Astrocyte of the cerebellum (primary cell): ENCODE measurements around the gene CYBRD1.

Experiments
- DNase-seq: peaks from one replicate; pipeline ENCODE4 v3.0.0-alpha.2; 2011; ENCODE audit warnings: low read depth
- H3K4me3 ChIP-seq: 2 replicates; pipeline ENCODE4 v1.5.1; 2011; ENCODE audit warnings: mild to moderate bottlenecking, low read depth, low read length, moderate library complexity
- CTCF ChIP-seq: IDR thresholded peaks from 2 replicates; pipeline ENCODE4 v1.5.1; 2012; ENCODE audit warnings: low read length, low read depth, moderate library complexity, mild to moderate bottlenecking; ENCODE audit errors: missing control alignments
- in situ Hi-C: cut with HindIII; loops from 2 replicates; pipeline ENCODE4 v1.10.0; 2017; ENCODE audit warnings: low sequenced_read_pairs

The CYBRD1 gene

GRCh38 chr2:171482877-171483276, 39.4 kb upstream of the CYBRD1 start:
- in situ Hi-C loops, result no loop called here
- no peak overlapping the region for H3K4me3 ChIP-seq
- no peak for TF ChIP-seq CTCF
- no peak for DNase-seq

- no peak for DNase-seq
- no peak for TF ChIP-seq CTCF
- in situ Hi-C loops, result no loop called here
- H3K4me3 ChIP-seq, result no peak overlapping the region
Observed at GRCh38 chr2:171483793-171484192, 38.5 kb upstream of the CYBRD1 start.

- in situ Hi-C loops, result no loop called here
- H3K4me3 ChIP-seq, result no peak overlapping the region
- no peak for TF ChIP-seq CTCF
- DNase-seq, result no peak
Observed at GRCh38 chr2:171485116-171485515, 37.2 kb upstream of the CYBRD1 start.

- in situ Hi-C loops, result no loop called here
- no peak for DNase-seq
- no peak overlapping the region for H3K4me3 ChIP-seq
- no peak for TF ChIP-seq CTCF
Observed at GRCh38 chr2:171487201-171487600, 35.1 kb upstream of the CYBRD1 start.

- no peak overlapping the region for H3K4me3 ChIP-seq
- DNase-seq, result no peak
- in situ Hi-C loops, result no loop called here
- no peak for TF ChIP-seq CTCF
Observed at GRCh38 chr2:171487803-171488259, 34.4 kb upstream of the CYBRD1 start.

GRCh38 chr2:171490577-171490976, 31.7 kb upstream of the CYBRD1 start:
- in situ Hi-C loops, result no loop called here
- no peak overlapping the region for H3K4me3 ChIP-seq
- DNase-seq, result no peak
- TF ChIP-seq CTCF, result no peak

GRCh38 chr2:171491292-171491691, 31.0 kb upstream of the CYBRD1 start:
- DNase-seq, result no peak
- no peak for TF ChIP-seq CTCF
- no peak overlapping the region for H3K4me3 ChIP-seq
- in situ Hi-C loops, result no loop called here
